Chondrocyte (in vitro differentiated cells): ENCODE results near the gene S100PBP. TPM values are rescaled to one million over a fixed set of nuclear protein-coding genes. Genes with fewer than 3 reads are reported as not detected.

ENCODE experiments used
- DNase-seq: peaks from one replicate; pipeline ENCODE4 v3.0.0; 2021; ENCODE audit warnings: mixed read lengths, low spot score
- H3K27ac Mint-ChIP-seq: one replicate; pipeline ENCODE4 v1.8.0; 2021; ENCODE audit warnings: mild to moderate bottlenecking, moderate library complexity, mixed read lengths; ENCODE audit not compliant: unreplicated experiment
- H3K27me3 Mint-ChIP-seq: 2 replicates; pipeline ENCODE4 v1.8.0; 2021; ENCODE audit warnings: low read depth, mixed read lengths
- H3K36me3 Mint-ChIP-seq: 2 replicates; pipeline ENCODE4 v1.8.0; 2021; ENCODE audit warnings: low read depth, mixed read lengths
- H3K4me1 Mint-ChIP-seq: 2 replicates; pipeline ENCODE4 v1.8.0; 2021; ENCODE audit warnings: low read depth, mild to moderate bottlenecking, mixed read lengths
- H3K4me3 Mint-ChIP-seq: one replicate; pipeline ENCODE4 v1.8.0; 2021; ENCODE audit warnings: mild to moderate bottlenecking, moderate library complexity, mixed read lengths; ENCODE audit not compliant: unreplicated experiment
- H3K9me3 Mint-ChIP-seq: 2 replicates; pipeline ENCODE4 v1.8.0; 2021; ENCODE audit warnings: low read depth, mixed read lengths
- total RNA-seq: library from RNA; stranded (reverse); gene quantifications from 3 replicates; pipeline ENCODE4 v1.2.1, GENCODE V29; 2021
- TF ChIP-seq, protein P1 (sequence below): fragments of 200-600 bp; sonication (generic); IDR thresholded peaks from 2 replicates; pipeline ENCODE4 v1.5.0; 2021; ENCODE audit warnings: antibody characterized with exemption, mild to moderate bottlenecking, moderate library complexity

S100PBP gene
- total RNA-seq, 1 donor from 2014 or later: 40.5 TPM

DNA sequence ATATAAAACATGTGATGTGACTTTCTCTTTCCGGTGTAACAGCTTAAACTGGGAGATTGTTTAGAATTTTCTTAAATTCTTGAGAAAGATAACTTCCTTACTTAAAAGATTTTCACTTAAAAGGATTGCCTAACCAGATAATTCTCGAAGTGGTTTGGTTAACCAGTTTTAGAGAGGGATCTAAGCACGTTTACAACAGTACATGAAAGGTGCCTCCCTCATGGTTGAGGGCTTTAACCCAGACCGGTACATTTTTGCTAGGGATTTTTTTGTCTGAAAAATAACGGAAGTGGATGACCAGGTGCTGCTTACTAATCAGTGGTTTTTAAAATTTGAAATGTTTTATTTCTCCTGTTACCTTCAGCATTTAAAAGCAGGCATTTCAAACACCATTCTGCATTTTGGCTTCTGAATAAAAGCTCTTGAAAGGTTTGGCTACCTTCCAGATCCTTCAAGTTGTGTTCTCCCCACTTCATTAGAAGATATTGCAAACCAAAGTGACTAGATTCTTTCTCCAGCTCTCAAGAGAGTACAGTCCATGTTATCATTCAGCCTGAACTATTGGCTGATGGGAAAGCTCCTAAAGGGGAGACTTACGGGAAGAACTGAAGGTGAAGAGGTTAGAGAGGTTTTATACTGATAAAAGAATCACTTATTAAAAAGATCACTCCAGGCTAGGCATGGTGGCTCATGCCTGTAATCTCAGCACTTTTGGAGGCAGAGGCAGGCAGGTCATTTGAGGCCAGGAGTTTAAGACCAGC lies 12.8 kb downstream of the S100PBP start:
- Mint-ChIP-seq H3K27me3 (no peaks in the 10 kb centered on the region), H3K9me3 (no peaks in the 10 kb centered on the region), H3K36me3 (peaks cover 34% of the 10 kb centered on the region), H3K27ac (no peak overlapping the region), H3K4me3 (no peak overlapping the region), H3K4me1 (no peaks in the 10 kb centered on the region)
- TF ChIP-seq, protein P1, sequence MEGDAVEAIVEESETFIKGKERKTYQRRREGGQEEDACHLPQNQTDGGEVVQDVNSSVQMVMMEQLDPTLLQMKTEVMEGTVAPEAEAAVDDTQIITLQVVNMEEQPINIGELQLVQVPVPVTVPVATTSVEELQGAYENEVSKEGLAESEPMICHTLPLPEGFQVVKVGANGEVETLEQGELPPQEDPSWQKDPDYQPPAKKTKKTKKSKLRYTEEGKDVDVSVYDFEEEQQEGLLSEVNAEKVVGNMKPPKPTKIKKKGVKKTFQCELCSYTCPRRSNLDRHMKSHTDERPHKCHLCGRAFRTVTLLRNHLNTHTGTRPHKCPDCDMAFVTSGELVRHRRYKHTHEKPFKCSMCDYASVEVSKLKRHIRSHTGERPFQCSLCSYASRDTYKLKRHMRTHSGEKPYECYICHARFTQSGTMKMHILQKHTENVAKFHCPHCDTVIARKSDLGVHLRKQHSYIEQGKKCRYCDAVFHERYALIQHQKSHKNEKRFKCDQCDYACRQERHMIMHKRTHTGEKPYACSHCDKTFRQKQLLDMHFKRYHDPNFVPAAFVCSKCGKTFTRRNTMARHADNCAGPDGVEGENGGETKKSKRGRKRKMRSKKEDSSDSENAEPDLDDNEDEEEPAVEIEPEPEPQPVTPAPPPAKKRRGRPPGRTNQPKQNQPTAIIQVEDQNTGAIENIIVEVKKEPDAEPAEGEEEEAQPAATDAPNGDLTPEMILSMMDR: no peak
- no peak for DNase-seq

DNA sequence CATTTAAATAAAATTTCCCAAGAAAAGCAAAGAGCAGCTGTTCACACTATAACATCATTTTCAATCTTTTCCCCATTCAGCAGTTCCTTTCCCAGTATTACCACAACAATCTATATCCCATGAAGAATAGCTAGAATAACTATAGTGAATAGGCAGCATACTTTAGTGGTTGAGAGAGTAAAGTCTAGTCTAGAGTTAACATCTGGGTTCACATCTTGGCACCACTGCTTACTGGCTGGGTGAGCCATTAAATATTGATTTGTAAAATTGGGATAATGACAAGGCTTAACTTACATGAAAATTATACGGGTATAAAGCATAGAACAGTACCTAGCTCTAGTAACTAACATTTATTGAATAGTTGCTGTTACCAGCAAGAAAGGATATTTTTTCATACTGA lies 14.4 kb downstream of the S100PBP start:
- H3K36me3 Mint-ChIP-seq: peaks cover 31% of the 10 kb centered on the region
- H3K27ac Mint-ChIP-seq: no peak overlapping the region

GRCh38 chr1:32848354-32849063 lies 31.1 kb downstream of the S100PBP start:
- DNase-seq: no peak
- H3K4me1 Mint-ChIP-seq: no peaks in the 10 kb centered on the region
- peaks cover 2% of the 10 kb centered on the region for H3K9me3 Mint-ChIP-seq
- peaks cover 16% of the 10 kb centered on the region for H3K36me3 Mint-ChIP-seq
- no peak overlapping the region for H3K4me3 Mint-ChIP-seq
- no peaks in the 10 kb centered on the region for H3K27me3 Mint-ChIP-seq
- TF ChIP-seq, protein P1: no peak
- no peak overlapping the region for H3K27ac Mint-ChIP-seq

More for the DNA sequence above, 14.4 kb downstream of the S100PBP start:
- no peaks in the 10 kb centered on the region for H3K27me3 Mint-ChIP-seq
- no peak for DNase-seq
- H3K4me1 Mint-ChIP-seq: no peaks in the 10 kb centered on the region
- no peaks in the 10 kb centered on the region for H3K9me3 Mint-ChIP-seq
- TF ChIP-seq, protein P1: no peak
- H3K4me3 Mint-ChIP-seq: no peak overlapping the region

- Mint-ChIP-seq H3K27ac (no peak overlapping the region), H3K36me3 (peaks cover 28% of the 10 kb centered on the region), H3K27me3 (no peaks in the 10 kb centered on the region), H3K4me1 (no peaks in the 10 kb centered on the region), H3K4me3 (no peak overlapping the region), H3K9me3 (no peaks in the 10 kb centered on the region)
- TF ChIP-seq, protein P1: no peak
- DNase-seq: no peak
Measured at GRCh38 chr1:32855861-32856617, 38.6 kb downstream of the S100PBP start.

DNA sequence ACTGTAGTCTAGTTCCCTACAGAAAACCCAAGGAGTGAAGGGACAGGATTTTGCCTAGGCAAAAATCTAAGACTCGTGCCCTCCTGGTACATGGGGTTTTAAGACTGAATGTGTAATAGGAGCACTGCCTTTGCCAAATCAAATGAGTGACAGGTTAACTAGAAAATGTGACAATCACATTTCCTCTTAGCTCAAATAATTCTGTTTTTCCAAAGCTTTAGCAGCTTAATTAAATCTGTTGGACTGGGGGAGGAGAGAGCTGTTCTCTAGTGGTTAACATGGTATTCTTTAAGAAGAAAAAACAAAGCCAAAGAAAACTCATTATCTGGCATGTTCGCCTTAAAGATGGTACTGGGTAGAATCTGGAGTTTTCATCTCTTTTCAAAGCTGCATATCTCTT lies 40.7 kb downstream of the S100PBP start:
- Mint-ChIP-seq H3K9me3 (no peaks in the 10 kb centered on the region), H3K4me3 (no peak overlapping the region), H3K4me1 (no peaks in the 10 kb centered on the region), H3K27ac (no peak overlapping the region), H3K27me3 (no peaks in the 10 kb centered on the region), H3K36me3 (peaks cover 33% of the 10 kb centered on the region)
- DNase-seq: no peak
- TF ChIP-seq, protein P1: no peak
